Measurements from ENCODE around the gene CCZ1. TPM values are rescaled to one million over a fixed set of nuclear protein-coding genes. Genes with fewer than 3 reads are reported as not detected.
"Not testable (repeated sequence)": the region's sequence is repeated elsewhere in the genome, so short reads cannot be mapped to it uniquely, and the experiment has no call there.

The CCZ1 gene
- polyA plus RNA-seq, 1 of the 3 experiments (the other 2 are of a cell fraction): 69.8 TPM

GRCh38 chr7:5854738-5855137, 43.8 kb upstream of the CCZ1 start:
- TF ChIP-seq TCF12 (IDR thresholded peaks at IDR 0.05): no peak
- TF ChIP-seq RXRA (IDR thresholded peaks at IDR 0.05; ENCODE audit: borderline replicate concordance, low read depth): no peak
- TF ChIP-seq CTCF (IDR thresholded peaks at IDR 0.05): no peak
- no peak for TF ChIP-seq TAF1 (IDR thresholded peaks at IDR 0.05; ENCODE audit: borderline replicate concordance, low read depth, low read length)
- no peak for TF ChIP-seq NFIC (IDR thresholded peaks at IDR 0.05; ENCODE audit: borderline replicate concordance)
- no peak for TF ChIP-seq RFX5 (IDR thresholded peaks at IDR 0.05; ENCODE audit: low read length)
- no peak for TF ChIP-seq ELF1 (IDR thresholded peaks at IDR 0.05)
- no peaks in the 10 kb centered on the region for H3K4me1 ChIP-seq (ENCODE audit: control insufficient read depth in 1 of 2, insufficient read depth in 2 of 2, low read depth in 1 of 2, low read length in 1 of 2)
- no peaks in the 10 kb centered on the region for H4K20me1 ChIP-seq (ENCODE audit: insufficient read depth)
- H3K9ac ChIP-seq: no peak overlapping the region
- H3K27me3 ChIP-seq (ENCODE audit: insufficient read depth): no peaks in the 10 kb centered on the region
- H3K36me3 ChIP-seq (replicated peaks in 1 of 2; ENCODE audit: control insufficient read depth in 1 of 2, insufficient read depth in 2 of 2, low read length in 1 of 2): no peaks in the 10 kb centered on the region
- H3K27ac ChIP-seq (ENCODE audit: low read depth in 2 of 2, low read length in 1 of 2): no peak overlapping the region
- no peak overlapping the region for H3K4me2 ChIP-seq
- WGBS (ENCODE audit: low lambda C conversion rate): 70% methylated on average over 8 of the region's 8 CpGs
- no peak overlapping the region for H2AFZ ChIP-seq (ENCODE audit: low read depth)
- no peaks in the 10 kb centered on the region for H3K9me2 ChIP-seq
- no peaks in the 10 kb centered on the region for H3F3A ChIP-seq (replicated peaks; ENCODE audit: insufficient read depth)
- ChIA-PET POLR2A (interaction anchor here (0.6 kb wide), 1 partner anchor 16 kb away, joined by 4 read pairs; no protein-coding TSS in a partner anchor), CTCF (interaction anchor here (0.6 to 2.8 kb wide), 3 partner anchors 12 to 470 kb away, joined by 3 to 25 read pairs (median 4); no protein-coding TSS in a partner anchor)
- H3K9me3 ChIP-seq: no peaks in the 10 kb centered on the region
- no peak overlapping the region for H3K4me3 ChIP-seq (ENCODE audit: low read depth in 2 of 2, low read length in 1 of 2)
- H3K79me2 ChIP-seq (ENCODE audit: insufficient read depth): no peaks in the 10 kb centered on the region
- no peak for DNase-seq

- H2AFZ ChIP-seq (ENCODE audit: low read depth); H3K9me2 ChIP-seq; H3K79me2 ChIP-seq (ENCODE audit: insufficient read depth); H3K4me2 ChIP-seq; H3K9ac ChIP-seq; H4K20me1 ChIP-seq (ENCODE audit: insufficient read depth); H3K4me3 ChIP-seq (ENCODE audit: low read depth in 2 of 2, low read length in 1 of 2); H3K36me3 ChIP-seq (replicated peaks in 1 of 2; ENCODE audit: control insufficient read depth in 1 of 2, insufficient read depth in 2 of 2, low read length in 1 of 2); H3K4me1 ChIP-seq (ENCODE audit: control insufficient read depth in 1 of 2, insufficient read depth in 2 of 2, low read depth in 1 of 2, low read length in 1 of 2); H3K9me3 ChIP-seq; DNase-seq; H3K27me3 ChIP-seq (ENCODE audit: insufficient read depth); H3K27ac ChIP-seq (ENCODE audit: low read depth in 2 of 2, low read length in 1 of 2); H3F3A ChIP-seq (replicated peaks; ENCODE audit: insufficient read depth): not testable (repeated sequence)
- WGBS (ENCODE audit: low lambda C conversion rate): 88% methylated on average over 13 of the region's 13 CpGs
- ChIA-PET POLR2A (interaction anchor here (0.6 kb wide), 1 partner anchor 20 kb away, joined by 3 read pairs; no protein-coding TSS in a partner anchor), CTCF (interaction anchor here (0.7 to 2.8 kb wide), 25 partner anchors 12 to 588 kb away, joined by 3 to 25 read pairs (median 4); partner anchors contain the start of gene OCM)
Observed at GRCh38 chr7:5857041-5857575, 41.4 kb upstream of the CCZ1 start.

- H3K9ac ChIP-seq; H3K4me2 ChIP-seq; H3K79me2 ChIP-seq (ENCODE audit: insufficient read depth); H3K27ac ChIP-seq (ENCODE audit: low read depth in 2 of 2, low read length in 1 of 2); H4K20me1 ChIP-seq (ENCODE audit: insufficient read depth); CTCF ChIA-PET; H3K27me3 ChIP-seq (ENCODE audit: insufficient read depth); H3F3A ChIP-seq (replicated peaks; ENCODE audit: insufficient read depth); H3K4me1 ChIP-seq (ENCODE audit: control insufficient read depth in 1 of 2, insufficient read depth in 2 of 2, low read depth in 1 of 2, low read length in 1 of 2); H3K9me3 ChIP-seq; DNase-seq; POLR2A ChIA-PET; H3K4me3 ChIP-seq (ENCODE audit: low read depth in 2 of 2, low read length in 1 of 2); H3K9me2 ChIP-seq; H2AFZ ChIP-seq (ENCODE audit: low read depth); H3K36me3 ChIP-seq (replicated peaks in 1 of 2; ENCODE audit: control insufficient read depth in 1 of 2, insufficient read depth in 2 of 2, low read length in 1 of 2): not testable (repeated sequence)
- WGBS (ENCODE audit: low lambda C conversion rate): 91% methylated on average over 8 of the region's 8 CpGs
Observed at GRCh38 chr7:5858494-5858893, 40.0 kb upstream of the CCZ1 start.

- POLR2A ChIA-PET; H3K27ac ChIP-seq (ENCODE audit: low read depth in 2 of 2, low read length in 1 of 2); H3K4me1 ChIP-seq (ENCODE audit: control insufficient read depth in 1 of 2, insufficient read depth in 2 of 2, low read depth in 1 of 2, low read length in 1 of 2); H3K4me2 ChIP-seq; H2AFZ ChIP-seq (ENCODE audit: low read depth); H3K36me3 ChIP-seq (replicated peaks in 1 of 2; ENCODE audit: control insufficient read depth in 1 of 2, insufficient read depth in 2 of 2, low read length in 1 of 2); H4K20me1 ChIP-seq (ENCODE audit: insufficient read depth); H3K9me3 ChIP-seq; CTCF ChIA-PET; H3K9me2 ChIP-seq; H3K9ac ChIP-seq; H3K4me3 ChIP-seq (ENCODE audit: low read depth in 2 of 2, low read length in 1 of 2); DNase-seq; H3F3A ChIP-seq (replicated peaks; ENCODE audit: insufficient read depth); H3K79me2 ChIP-seq (ENCODE audit: insufficient read depth): not testable (repeated sequence)
- WGBS (ENCODE audit: low lambda C conversion rate): 88% methylated on average over 5 of the region's 5 CpGs
- peaks cover 19% of the 10 kb centered on the region for H3K27me3 ChIP-seq (ENCODE audit: insufficient read depth)
Observed at GRCh38 chr7:5861281-5861680, 37.3 kb upstream of the CCZ1 start.

GRCh38 chr7:5862753-5863366, 35.7 kb upstream of the CCZ1 start:
- H3K4me1 ChIP-seq (ENCODE audit: control insufficient read depth in 1 of 2, insufficient read depth in 2 of 2, low read depth in 1 of 2, low read length in 1 of 2); H3K4me2 ChIP-seq; H4K20me1 ChIP-seq (ENCODE audit: insufficient read depth); H3K27ac ChIP-seq (ENCODE audit: low read depth in 2 of 2, low read length in 1 of 2); H3K9me3 ChIP-seq; DNase-seq; H3K9me2 ChIP-seq; H3F3A ChIP-seq (replicated peaks; ENCODE audit: insufficient read depth); H3K9ac ChIP-seq; H3K79me2 ChIP-seq (ENCODE audit: insufficient read depth); POLR2A ChIA-PET; H2AFZ ChIP-seq (ENCODE audit: low read depth); H3K36me3 ChIP-seq (replicated peaks in 1 of 2; ENCODE audit: control insufficient read depth in 1 of 2, insufficient read depth in 2 of 2, low read length in 1 of 2); H3K4me3 ChIP-seq (ENCODE audit: low read depth in 2 of 2, low read length in 1 of 2): not testable (repeated sequence)
- WGBS (ENCODE audit: low lambda C conversion rate): 69% methylated on average over 5 of the region's 5 CpGs
- CTCF ChIA-PET: interaction anchor here (1.0 kb wide), 1 partner anchor 13 kb away, joined by 3 read pairs; no protein-coding TSS in a partner anchor
- H3K27me3 ChIP-seq (ENCODE audit: insufficient read depth): peaks cover 19% of the 10 kb centered on the region
